ENCODE data around the gene ICOS.

DNA sequence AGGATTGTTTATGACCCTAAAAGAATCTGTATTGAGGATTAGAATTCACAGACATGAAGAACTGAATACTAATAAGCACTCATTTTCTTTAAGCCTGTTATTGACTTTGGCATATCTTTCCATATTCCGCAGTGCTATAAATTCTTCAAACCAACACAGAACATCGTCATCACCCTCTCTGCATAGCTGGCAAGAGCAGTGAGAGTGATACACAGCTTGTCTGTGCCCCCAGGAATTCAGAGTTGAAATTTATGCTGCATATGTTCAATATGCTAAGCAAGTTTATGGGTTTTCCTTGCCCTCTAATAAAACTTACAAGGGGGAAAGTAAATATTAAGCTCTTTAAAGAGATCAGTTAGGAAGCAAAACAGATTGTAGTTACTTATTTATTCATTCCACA lies 36.3 kb upstream of the ICOS start:
- TF ChIP-seq, protein P1, sequence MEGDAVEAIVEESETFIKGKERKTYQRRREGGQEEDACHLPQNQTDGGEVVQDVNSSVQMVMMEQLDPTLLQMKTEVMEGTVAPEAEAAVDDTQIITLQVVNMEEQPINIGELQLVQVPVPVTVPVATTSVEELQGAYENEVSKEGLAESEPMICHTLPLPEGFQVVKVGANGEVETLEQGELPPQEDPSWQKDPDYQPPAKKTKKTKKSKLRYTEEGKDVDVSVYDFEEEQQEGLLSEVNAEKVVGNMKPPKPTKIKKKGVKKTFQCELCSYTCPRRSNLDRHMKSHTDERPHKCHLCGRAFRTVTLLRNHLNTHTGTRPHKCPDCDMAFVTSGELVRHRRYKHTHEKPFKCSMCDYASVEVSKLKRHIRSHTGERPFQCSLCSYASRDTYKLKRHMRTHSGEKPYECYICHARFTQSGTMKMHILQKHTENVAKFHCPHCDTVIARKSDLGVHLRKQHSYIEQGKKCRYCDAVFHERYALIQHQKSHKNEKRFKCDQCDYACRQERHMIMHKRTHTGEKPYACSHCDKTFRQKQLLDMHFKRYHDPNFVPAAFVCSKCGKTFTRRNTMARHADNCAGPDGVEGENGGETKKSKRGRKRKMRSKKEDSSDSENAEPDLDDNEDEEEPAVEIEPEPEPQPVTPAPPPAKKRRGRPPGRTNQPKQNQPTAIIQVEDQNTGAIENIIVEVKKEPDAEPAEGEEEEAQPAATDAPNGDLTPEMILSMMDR (IDR thresholded peaks at IDR 0.05; ENCODE audit: control extremely low read depth in 1 of 3, insufficient read depth in 1 of 3, low read depth in 1 of 3, low read length in 3 of 3): no peak
- no peak for TF ChIP-seq MAFK (IDR thresholded peaks at IDR 0.05; ENCODE audit: low read depth, low read length)
- TF ChIP-seq POLR2A (IDR thresholded peaks at IDR 0.05; ENCODE audit: control extremely low read depth in 1 of 2, low read depth in 2 of 2, low read length in 2 of 2): no peak
- TF ChIP-seq JUND (IDR thresholded peaks at IDR 0.05; ENCODE audit: low read length): no peak
- no peak for TF ChIP-seq NRF1 (IDR thresholded peaks at IDR 0.05; ENCODE audit: low read depth, low read length)
- no peak for TF ChIP-seq SP2 (IDR thresholded peaks at IDR 0.05; ENCODE audit: low read length)
- TF ChIP-seq, protein P2, sequence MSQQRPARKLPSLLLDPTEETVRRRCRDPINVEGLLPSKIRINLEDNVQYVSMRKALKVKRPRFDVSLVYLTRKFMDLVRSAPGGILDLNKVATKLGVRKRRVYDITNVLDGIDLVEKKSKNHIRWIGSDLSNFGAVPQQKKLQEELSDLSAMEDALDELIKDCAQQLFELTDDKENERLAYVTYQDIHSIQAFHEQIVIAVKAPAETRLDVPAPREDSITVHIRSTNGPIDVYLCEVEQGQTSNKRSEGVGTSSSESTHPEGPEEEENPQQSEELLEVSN (IDR thresholded peaks at IDR 0.05): no peak
- TF ChIP-seq CEBPB (IDR thresholded peaks at IDR 0.05; ENCODE audit: low read depth, low read length): no peak
- no peak for TF ChIP-seq GTF2F1 (IDR thresholded peaks at IDR 0.05; ENCODE audit: borderline replicate concordance, low read depth, low read length)
- TF ChIP-seq, protein P3, sequence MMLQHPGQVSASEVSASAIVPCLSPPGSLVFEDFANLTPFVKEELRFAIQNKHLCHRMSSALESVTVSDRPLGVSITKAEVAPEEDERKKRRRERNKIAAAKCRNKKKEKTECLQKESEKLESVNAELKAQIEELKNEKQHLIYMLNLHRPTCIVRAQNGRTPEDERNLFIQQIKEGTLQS (IDR thresholded peaks at IDR 0.05; ENCODE audit: insufficient read depth, low read depth, low read length): no peak
- no peak for TF ChIP-seq JUN (IDR thresholded peaks at IDR 0.05; ENCODE audit: low read depth, low read length)
- TF ChIP-seq, protein P4, sequence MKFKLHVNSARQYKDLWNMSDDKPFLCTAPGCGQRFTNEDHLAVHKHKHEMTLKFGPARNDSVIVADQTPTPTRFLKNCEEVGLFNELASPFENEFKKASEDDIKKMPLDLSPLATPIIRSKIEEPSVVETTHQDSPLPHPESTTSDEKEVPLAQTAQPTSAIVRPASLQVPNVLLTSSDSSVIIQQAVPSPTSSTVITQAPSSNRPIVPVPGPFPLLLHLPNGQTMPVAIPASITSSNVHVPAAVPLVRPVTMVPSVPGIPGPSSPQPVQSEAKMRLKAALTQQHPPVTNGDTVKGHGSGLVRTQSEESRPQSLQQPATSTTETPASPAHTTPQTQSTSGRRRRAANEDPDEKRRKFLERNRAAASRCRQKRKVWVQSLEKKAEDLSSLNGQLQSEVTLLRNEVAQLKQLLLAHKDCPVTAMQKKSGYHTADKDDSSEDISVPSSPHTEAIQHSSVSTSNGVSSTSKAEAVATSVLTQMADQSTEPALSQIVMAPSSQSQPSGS (IDR thresholded peaks at IDR 0.05; ENCODE audit: low read length): no peak
- TF ChIP-seq EZH2 (IDR thresholded peaks at IDR 0.05; ENCODE audit: low read depth, low read length, severe bottlenecking): no peak
- TF ChIP-seq BRCA1 (IDR thresholded peaks at IDR 0.05; ENCODE audit: low read depth, low read length): no peak

Measured in H1 (cell line).